ENCODE data around the gene PBX3.

DNA sequence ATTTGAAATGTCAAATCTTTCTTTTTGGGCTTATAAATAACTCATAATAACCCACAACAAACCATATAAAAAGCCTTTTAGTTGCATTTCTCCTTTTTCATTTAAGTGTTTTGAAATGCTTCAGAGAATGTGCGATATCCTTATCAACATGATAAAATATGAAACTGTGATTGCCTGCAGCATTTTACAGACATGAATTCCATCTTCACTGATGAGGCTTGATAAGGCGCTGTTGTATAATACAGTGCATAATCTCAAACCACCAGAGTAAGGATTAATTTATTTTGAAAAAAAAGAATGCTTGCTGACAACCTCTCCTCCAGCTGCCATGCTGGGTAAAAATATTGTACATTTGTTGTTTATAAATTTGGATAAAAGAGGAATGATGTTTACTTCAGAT lies 216.8 kb downstream of the PBX3 start:
- TF ChIP-seq, protein P1, sequence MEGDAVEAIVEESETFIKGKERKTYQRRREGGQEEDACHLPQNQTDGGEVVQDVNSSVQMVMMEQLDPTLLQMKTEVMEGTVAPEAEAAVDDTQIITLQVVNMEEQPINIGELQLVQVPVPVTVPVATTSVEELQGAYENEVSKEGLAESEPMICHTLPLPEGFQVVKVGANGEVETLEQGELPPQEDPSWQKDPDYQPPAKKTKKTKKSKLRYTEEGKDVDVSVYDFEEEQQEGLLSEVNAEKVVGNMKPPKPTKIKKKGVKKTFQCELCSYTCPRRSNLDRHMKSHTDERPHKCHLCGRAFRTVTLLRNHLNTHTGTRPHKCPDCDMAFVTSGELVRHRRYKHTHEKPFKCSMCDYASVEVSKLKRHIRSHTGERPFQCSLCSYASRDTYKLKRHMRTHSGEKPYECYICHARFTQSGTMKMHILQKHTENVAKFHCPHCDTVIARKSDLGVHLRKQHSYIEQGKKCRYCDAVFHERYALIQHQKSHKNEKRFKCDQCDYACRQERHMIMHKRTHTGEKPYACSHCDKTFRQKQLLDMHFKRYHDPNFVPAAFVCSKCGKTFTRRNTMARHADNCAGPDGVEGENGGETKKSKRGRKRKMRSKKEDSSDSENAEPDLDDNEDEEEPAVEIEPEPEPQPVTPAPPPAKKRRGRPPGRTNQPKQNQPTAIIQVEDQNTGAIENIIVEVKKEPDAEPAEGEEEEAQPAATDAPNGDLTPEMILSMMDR (IDR thresholded peaks at IDR 0.05) = no peak
- no peak for TF ChIP-seq POLR2A (IDR thresholded peaks at IDR 0.05)
